Measurements from ENCODE around the gene PLEKHM3. TPM values are rescaled to one million over a fixed set of nuclear protein-coding genes. Genes with fewer than 3 reads are reported as not detected.

PLEKHM3 gene
- total RNA-seq, 4 donors from 2014 or later, result 22.0 to 29.1 (median 25.0) TPM

GRCh38 chr2:208036357-208036756 lies 11.0 kb upstream of the PLEKHM3 start:
- no peaks in the 10 kb centered on the region for H3K36me3 ChIP-seq
- WGBS, 2 donors, result 55 to 61% methylated on average over 4 of the region's 4 CpGs

DNA sequence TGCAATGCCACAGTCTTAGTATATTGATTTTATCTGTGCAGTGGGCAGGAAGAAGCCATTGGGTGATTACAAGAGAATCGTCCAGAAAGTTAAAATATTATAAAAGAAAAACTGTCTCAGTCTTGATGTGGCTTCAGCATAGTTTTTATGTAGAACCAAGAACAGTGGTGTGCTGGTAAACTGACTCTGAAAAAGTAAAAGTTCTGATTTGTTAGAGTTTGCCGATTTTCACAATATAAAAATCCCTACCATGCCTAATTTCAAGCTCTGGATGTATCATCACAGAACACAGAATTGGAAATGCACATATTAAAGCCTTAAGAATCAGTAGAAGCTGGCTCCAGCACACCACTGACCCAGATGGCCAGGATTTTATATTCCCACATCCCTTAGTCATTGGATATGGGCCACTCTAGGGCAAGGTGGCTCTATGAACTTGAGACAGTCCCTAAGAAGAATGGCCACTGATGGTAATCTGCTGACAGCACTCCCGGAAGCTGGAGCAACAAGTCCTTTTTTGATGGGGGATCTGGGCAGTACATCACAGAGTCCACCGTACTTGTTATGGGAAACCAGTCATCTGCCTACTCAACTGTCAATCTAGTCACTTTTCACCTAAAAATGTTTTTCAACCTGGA lies 9.3 kb upstream of the PLEKHM3 start:
- Histone ChIP-seq H3K36me3 (no peaks in the 10 kb centered on the region), H3K27ac (no peak overlapping the region), H3K4me1 (no peaks in the 10 kb centered on the region), H3K4me3 (no peak overlapping the region), H3K9me3 (no peaks in the 10 kb centered on the region), H3K27me3 (no peaks in the 10 kb centered on the region)
- TF ChIP-seq POLR2A (IDR thresholded peaks at IDR 0.05), result no peak
- no peak for TF ChIP-seq EP300 (IDR thresholded peaks at IDR 0.05)
- TF ChIP-seq, protein P1, sequence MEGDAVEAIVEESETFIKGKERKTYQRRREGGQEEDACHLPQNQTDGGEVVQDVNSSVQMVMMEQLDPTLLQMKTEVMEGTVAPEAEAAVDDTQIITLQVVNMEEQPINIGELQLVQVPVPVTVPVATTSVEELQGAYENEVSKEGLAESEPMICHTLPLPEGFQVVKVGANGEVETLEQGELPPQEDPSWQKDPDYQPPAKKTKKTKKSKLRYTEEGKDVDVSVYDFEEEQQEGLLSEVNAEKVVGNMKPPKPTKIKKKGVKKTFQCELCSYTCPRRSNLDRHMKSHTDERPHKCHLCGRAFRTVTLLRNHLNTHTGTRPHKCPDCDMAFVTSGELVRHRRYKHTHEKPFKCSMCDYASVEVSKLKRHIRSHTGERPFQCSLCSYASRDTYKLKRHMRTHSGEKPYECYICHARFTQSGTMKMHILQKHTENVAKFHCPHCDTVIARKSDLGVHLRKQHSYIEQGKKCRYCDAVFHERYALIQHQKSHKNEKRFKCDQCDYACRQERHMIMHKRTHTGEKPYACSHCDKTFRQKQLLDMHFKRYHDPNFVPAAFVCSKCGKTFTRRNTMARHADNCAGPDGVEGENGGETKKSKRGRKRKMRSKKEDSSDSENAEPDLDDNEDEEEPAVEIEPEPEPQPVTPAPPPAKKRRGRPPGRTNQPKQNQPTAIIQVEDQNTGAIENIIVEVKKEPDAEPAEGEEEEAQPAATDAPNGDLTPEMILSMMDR (IDR thresholded peaks at IDR 0.05), result no peak
- DNase-seq (ENCODE audit: low spot score in 2 of 2), result no peak
- WGBS, 2 donors, result 83 to 87% methylated on average over 4 of the region's 4 CpGs

More at GRCh38 chr2:208036357-208036756, 11.0 kb upstream of the PLEKHM3 start:
- no peak overlapping the region for H3K4me3 ChIP-seq
- no peak for DNase-seq (ENCODE audit: low spot score in 2 of 2)
- H3K4me1 ChIP-seq, result peaks cover 0 to 9% (median 0%) of the 10 kb centered on the region in 4 donors
- H3K27me3 ChIP-seq, result no peaks in the 10 kb centered on the region
- H3K27ac ChIP-seq, result no peak overlapping the region
- TF ChIP-seq POLR2A (IDR thresholded peaks at IDR 0.05) (no peak), EP300 (IDR thresholded peaks at IDR 0.05) (no peak)
- TF ChIP-seq, protein P1 (IDR thresholded peaks at IDR 0.05), result no peak
- no peaks in the 10 kb centered on the region for H3K9me3 ChIP-seq

- WGBS, 2 donors, result 48 to 52% methylated on average over 4 of the region's 4 CpGs
- H3K4me3 ChIP-seq, result no peak overlapping the region
- H3K36me3 ChIP-seq, result no peaks in the 10 kb centered on the region
- no peak for DNase-seq (ENCODE audit: low spot score in 2 of 2)
- no peak for TF ChIP-seq EP300 (IDR thresholded peaks at IDR 0.05)
- TF ChIP-seq POLR2A (IDR thresholded peaks at IDR 0.05), result no peak
- TF ChIP-seq, protein P1 (IDR thresholded peaks at IDR 0.05), result peak in 1 of 5 experiments; percentile 28
- H3K27me3 ChIP-seq, result no peaks in the 10 kb centered on the region
- H3K9me3 ChIP-seq, result no peaks in the 10 kb centered on the region
- no peak overlapping the region for H3K27ac ChIP-seq
- no peaks in the 10 kb centered on the region for H3K4me1 ChIP-seq
Measured at GRCh38 chr2:208033701-208034502, 8.6 kb upstream of the PLEKHM3 start.

GRCh38 chr2:208031608-208032019 lies 6.3 kb upstream of the PLEKHM3 start:
- Histone ChIP-seq H3K36me3 (no peaks in the 10 kb centered on the region), H3K9me3 (no peaks in the 10 kb centered on the region), H3K27me3 (no peaks in the 10 kb centered on the region), H3K27ac (no peak overlapping the region), H3K4me3 (no peak overlapping the region), H3K4me1 (no peaks in the 10 kb centered on the region)
- peak in 1 of 2 donors; percentile 55 for TF ChIP-seq EP300 (IDR thresholded peaks at IDR 0.05)
- no peak for TF ChIP-seq POLR2A (IDR thresholded peaks at IDR 0.05)
- TF ChIP-seq, protein P1 (IDR thresholded peaks at IDR 0.05), result no peak
- WGBS, 2 donors, result 17 to 37% methylated on average over 7 of the region's 7 CpGs
- DNase-seq (ENCODE audit: low spot score in 2 of 2), result no peak

DNA sequence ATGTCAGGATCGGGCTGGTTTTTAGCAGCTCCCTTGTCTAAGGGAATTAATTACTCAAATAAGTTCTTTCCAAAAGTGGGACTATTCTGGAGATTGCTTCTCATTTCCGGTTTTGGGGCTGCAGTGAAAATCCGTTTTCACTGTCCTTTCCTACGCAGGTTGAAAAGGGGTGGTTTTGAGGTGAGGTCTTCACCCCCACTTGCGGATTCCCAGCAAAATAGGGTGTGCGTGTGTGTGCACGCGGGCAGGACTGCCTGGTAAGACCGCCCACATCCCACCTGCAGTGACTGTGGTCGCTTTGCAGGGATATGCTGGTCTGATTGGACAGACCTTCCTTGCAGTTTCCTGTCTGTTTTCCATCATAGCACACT lies 472 bp upstream of the PLEKHM3 start:
- DNase-seq (ENCODE audit: low spot score in 2 of 2), result no peak
- no peaks in the 10 kb centered on the region for H3K27me3 ChIP-seq
- H3K4me1 ChIP-seq, result peaks cover 0 to 32% (median 4%) of the 10 kb centered on the region in 4 donors
- H3K4me3 ChIP-seq, result peak overlapping the region; percentile 58 to 81 (median 70)
- TF ChIP-seq, protein P1 (IDR thresholded peaks at IDR 0.05), result no peak
- TF ChIP-seq POLR2A (IDR thresholded peaks at IDR 0.05), result no peak
- H3K36me3 ChIP-seq, result no peaks in the 10 kb centered on the region
- WGBS, 2 donors, result 36 to 60% methylated on average over 10 of the region's 10 CpGs
- H3K9me3 ChIP-seq, result no peaks in the 10 kb centered on the region
- H3K27ac ChIP-seq, result peak overlapping the region; percentile 74 to 86 (median 82)
